ENCODE data around the gene TRIM48.
"Not testable (repeated sequence)": the region's sequence is repeated elsewhere in the genome, so short reads cannot be mapped to it uniquely, and the experiment has no call there.

- not testable (repeated sequence) for TF ChIP-seq CTCF (IDR thresholded peaks at IDR 0.05); GTF2I (CRISPR knock-in tag; conservative IDR thresholded peaks at IDR 0.05); ZBTB43 (CRISPR knock-in tag; IDR thresholded peaks at IDR 0.05); GABPB1 (CRISPR knock-in tag; IDR thresholded peaks at IDR 0.05); ETV6 (CRISPR knock-in tag; IDR thresholded peaks at IDR 0.05); IRF1 (CRISPR knock-in tag; IDR thresholded peaks at IDR 0.05); FOXP1 (CRISPR knock-in tag; IDR thresholded peaks at IDR 0.05; ENCODE audit: borderline replicate concordance); EMX1 (CRISPR knock-in tag; IDR thresholded peaks at IDR 0.05); SP1 (CRISPR knock-in tag; conservative IDR thresholded peaks at IDR 0.05); TCF7 (CRISPR knock-in tag; IDR thresholded peaks at IDR 0.05; ENCODE audit: low read depth); PREB (CRISPR knock-in tag; IDR thresholded peaks at IDR 0.05; ENCODE audit: borderline replicate concordance); NFYB (CRISPR knock-in tag; conservative IDR thresholded peaks at IDR 0.05; ENCODE audit: low read depth); ZNF512 (CRISPR knock-in tag; IDR thresholded peaks at IDR 0.05; ENCODE audit: borderline replicate concordance); FOXK1 (CRISPR knock-in tag; IDR thresholded peaks at IDR 0.05)
These were observed at the start of gene TRIM48 for GRCh38 chr11:55261855-55262254.
